Measurements from ENCODE around the gene PDGFD.

- no peak for TF ChIP-seq CTCF (IDR thresholded peaks at IDR 0.05)
- no peak for TF ChIP-seq TCF12 (IDR thresholded peaks at IDR 0.05)
- no peak for TF ChIP-seq USF1 (IDR thresholded peaks at IDR 0.05; ENCODE audit: borderline replicate concordance, low read depth)
- no peak for TF ChIP-seq POLR2AphosphoS5 (IDR thresholded peaks at IDR 0.05; ENCODE audit: low read depth, low read length)
- no peak for TF ChIP-seq FOXJ3 (CRISPR knock-in tag; IDR thresholded peaks at IDR 0.05)
These were observed 158.6 kb downstream of the PDGFD start for GRCh38 chr11:104005234-104005855.
